Right renal cortex interstitium (tissue), 3 donors: ENCODE measurements around the gene ULBP3. TPM values are rescaled to one million over a fixed set of nuclear protein-coding genes. Genes with fewer than 3 reads are reported as not detected.

Source experiments
- DNase-seq, 3 donors: peaks; one replicate each; pipeline ENCODE4 v3.0.0-alpha.2; 2013; ENCODE audit warnings: low read depth in 3 of 3, low spot score in 2 of 3
- polyA plus RNA-seq, 3 donors: library from polyadenylated mRNA; unstranded; fragments of 120-200 nt; gene quantifications; one replicate each; pipeline ENCODE4 v1.2.1, GENCODE V29; 2013; ENCODE audit not compliant: insufficient read length in 3 of 3

Gene ULBP3
- polyA plus RNA-seq = 10 to 100 TPM in 2 of 3 donors, 1 to 10 TPM in 1; 8.1 to 12.2 (median 10.1) TPM

DNA sequence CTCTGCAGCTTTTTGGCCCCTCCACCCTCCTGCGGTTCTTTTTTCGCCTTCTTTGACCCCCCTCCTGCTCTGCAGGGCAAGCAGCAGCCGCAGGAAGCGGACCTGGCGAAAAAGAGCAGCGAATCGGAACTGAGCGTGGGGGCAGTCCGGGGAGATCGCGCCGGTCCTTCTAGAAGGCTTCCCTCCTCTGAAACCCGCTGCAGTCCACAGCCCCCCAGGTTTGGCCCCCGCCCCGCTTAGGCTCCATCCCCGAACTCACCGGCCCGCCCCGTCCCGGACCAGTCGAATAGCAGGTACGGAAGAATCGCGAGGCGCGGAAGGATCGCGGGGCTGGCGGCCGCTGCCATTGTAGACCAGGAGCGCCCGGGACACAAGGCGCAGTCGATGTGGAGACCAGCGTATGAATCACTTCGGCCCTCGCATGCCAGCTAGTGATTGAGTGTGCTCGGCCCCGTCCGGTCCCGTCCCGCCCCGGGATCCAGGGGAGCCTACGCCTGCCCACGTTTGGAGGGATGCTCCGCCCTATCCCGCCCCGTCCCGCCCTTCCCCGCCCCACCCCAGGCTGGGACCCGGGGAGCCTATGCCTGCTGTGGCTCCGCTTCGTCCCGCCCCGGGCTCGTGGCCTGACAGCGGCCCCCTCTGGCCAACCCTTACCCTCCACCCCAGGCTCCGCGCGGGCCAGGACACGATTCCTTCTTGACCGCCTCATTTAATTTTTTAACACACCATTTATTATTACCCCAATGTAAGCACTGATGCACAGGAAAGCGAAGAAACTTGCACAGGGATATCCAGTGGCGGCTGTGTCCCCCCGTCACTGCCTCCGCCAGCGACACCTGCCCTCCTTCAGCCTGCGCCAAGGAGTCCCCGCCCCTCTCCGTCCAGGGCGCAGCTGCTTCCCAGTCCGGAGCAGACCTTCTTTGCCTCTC, at the start of gene ULBP3:
Gene ULBP3, minus strand, starts transcription at position 402 of the 929 bp plus-strand sequence. Its CDS starts 55 bp downstream, at position 347.
- DNase-seq = peak; percentile 67 to 77 (median 70)

DNA sequence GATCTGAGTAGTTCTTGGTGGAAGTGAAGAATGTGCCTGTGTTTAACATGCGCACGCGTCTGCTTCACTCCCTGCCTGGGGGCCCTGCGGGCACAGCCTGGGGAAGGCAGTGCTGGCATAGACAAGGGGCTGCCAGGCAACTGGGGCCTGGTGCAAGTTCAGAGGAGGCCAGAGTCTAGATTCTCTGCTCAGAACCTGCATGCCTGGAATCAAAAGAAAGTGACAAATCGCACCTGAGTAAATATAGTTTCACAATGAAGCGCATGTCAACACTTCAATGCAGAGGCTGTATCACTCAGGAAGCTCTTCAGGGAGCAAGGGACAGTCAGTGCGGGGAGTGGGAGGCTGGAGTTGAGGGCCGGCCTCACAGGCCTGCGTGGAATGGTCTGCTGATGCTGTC, 49.7 kb upstream of the ULBP3 start:
- peak in 1 of 3 donors; percentile 3 for DNase-seq

DNA sequence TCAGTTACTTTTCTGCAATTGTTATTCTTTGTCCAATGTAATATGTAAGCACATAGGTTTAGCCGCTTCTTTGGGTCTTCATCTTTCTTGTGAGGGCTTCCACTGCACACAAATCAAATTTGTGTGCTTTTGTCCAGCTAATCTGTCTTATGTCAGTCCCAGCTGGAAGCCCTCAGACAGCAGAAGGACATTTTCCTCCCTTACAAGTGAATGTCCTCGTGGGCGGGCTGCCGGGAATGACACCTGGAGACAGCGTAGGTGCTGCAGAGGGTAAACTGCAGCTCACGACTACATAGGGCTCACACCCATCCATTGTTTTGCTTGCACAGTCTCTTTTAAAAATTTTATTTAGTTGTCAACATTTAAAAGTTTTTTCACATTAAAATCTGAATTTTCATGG, 49.3 kb upstream of the ULBP3 start:
- DNase-seq = no peak

DNA sequence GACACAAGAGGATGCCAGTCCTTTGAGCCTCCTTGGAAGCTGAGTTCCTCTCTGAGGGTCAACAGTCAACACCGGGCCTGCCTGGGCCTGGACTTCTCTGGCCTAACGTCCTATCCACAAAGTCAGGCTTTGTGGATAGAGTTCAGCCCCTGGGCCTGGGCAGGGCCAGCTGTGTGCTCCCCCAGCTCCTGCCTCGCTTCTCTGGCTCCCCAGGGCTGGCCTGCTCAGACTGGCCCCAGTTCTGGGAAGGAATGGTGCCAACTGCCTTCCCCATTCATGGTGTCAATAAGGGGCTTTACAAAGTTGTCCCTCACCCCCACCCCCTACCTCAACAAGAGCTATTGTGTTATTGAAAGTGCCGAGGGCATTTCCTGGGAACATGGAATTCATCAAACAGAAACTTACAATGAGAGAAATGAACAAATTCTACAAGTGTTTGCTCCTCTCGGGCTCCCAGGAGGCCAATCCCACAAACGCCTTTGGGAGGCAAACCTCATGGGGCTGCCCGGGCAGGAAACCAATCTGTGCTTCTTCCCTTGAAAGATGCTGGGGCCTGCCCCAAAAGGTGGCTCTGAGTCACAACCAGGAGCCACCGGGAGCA, 47.4 kb upstream of the ULBP3 start:
- no peak for DNase-seq

DNA sequence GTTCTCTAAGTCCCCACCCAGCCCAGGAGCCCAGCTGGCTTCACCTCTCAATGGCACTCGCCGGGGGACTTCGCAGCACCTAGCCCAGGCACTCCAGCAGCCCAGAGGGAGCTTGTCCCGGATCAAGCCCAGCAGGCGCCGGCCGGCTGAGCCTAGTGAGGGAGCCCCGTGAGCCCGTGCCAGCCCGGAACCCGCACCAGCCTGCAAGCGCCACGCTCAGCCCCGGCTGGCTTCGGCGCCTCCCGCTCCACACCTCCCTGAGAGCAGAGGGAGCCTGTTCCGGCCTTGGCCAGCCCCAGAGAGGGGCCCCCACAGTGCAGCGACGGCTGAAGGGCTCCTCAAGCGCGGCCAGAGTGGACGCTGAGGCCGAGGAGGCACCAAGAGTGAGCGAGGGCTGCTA, 46.8 kb upstream of the ULBP3 start:
- no peak for DNase-seq

DNA sequence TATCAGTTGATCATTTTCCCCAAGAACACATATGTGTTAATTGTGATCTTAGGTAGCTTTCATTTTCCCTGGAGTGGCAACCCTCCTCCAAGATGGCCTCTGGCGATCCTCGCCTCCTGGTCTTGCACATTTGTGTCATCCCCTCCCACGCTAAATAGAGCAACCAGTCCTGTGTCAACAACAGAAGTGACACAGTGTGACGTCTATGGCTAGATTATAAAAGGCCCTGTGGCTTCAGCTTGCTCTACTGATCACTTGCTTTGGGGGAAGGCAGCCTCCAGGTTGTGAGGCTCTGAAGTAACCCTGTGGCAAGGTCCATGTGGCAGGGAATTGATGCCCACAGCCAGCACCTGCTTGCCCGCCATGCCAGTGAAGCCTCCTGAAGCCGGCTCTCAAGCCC, 43.3 kb upstream of the ULBP3 start:
- DNase-seq = no peak

DNA sequence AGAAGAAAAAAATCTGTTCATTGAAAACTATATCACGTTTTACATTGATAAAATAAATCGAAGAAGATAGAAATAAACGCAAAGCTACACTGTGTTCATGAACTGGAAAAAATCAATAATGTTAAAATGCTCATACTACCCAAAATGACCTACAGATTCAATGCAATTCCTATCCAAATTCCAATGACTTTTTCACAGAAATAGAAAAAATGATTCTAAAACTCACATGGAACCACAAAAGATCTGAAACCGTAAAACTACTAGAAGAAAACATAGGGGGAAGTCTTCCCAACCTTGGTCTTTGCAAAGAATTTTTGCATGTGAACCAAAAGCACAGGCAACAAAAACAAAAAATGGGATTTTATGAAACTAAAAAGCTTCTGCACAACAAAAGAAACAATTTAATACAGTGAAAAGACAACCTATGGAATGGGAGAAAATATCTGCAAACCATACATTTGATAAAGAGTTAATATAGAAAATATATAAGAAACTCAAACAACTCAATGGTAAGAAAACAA, 33.9 kb upstream of the ULBP3 start:
- DNase-seq = no peak

DNA sequence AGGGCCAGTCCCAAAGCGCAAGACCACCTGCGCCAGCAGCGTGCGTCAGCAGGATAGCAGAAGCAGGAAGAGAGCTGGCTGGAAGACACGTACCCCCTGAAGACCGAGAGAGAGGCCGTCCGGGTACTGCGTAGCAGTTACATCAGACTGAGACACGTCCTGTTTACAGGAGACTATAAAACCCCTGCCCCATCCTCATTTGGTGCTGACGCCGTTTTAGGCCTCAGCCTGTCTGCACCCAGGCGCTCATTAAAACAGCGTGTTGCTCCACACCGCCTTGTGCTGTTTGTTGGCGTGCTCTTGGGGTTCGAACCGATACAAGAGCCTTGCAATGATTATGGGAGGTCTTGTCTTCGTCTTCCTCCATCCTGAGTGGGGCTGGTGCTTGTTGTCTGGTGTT, 31.8 kb upstream of the ULBP3 start:
- no peak for DNase-seq

DNA sequence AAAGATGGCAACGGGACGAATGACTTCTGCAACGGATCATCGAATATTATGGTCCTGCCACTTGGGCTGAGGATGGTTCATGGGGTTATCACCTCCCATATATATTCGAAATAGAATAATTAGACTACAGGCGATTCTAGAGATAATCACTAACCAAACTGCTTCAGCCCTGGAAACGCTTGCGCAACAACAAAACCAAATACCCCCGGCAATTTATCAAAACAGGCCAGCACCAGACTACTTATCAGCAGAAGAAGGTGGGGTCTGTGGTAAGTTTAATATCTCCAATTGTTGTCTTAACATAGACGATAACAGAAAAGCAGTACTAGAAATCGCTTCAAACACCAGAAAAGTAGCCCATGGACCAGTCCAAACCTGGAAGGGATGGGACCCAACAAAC, 31.0 kb upstream of the ULBP3 start:
- DNase-seq = no peak

DNA sequence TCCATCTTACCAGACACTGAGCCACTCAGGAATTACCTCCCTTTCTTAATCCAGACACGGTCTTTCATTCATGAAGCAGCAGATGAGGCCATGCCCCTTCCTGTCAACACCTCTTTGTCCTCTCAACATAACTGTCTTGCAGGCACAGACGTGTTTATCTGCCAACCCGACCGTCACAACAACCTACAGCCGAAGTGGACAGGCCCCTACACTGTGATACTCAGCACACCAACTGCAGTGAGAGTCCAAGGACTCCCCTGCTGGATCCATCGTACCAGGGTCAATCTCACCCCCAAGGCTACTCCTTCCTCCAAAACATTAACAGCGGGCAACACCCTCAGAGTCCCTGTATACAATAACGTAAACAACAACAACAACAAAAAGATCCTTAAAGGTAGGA, 30.6 kb upstream of the ULBP3 start:
- no peak for DNase-seq

DNA sequence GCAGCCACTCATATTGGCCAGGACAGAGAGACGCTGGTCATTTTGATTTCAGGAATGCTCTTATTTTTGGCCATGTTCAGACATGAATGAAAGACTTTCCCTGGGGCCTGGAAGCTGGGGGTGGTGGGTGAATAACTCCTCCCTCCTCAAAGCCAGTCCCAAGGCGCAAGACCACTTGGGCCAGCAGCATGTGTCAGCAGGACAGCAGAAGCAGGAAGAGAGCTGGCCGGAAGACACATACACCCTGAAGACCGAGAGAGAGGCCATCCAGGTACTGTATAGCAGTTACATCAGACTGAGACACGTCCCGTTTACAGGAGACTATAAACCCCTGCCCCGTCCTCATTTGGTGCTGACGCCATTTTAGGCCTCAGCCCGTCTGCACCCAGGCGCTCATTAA, 29.2 kb upstream of the ULBP3 start:
- DNase-seq = no peak

DNA sequence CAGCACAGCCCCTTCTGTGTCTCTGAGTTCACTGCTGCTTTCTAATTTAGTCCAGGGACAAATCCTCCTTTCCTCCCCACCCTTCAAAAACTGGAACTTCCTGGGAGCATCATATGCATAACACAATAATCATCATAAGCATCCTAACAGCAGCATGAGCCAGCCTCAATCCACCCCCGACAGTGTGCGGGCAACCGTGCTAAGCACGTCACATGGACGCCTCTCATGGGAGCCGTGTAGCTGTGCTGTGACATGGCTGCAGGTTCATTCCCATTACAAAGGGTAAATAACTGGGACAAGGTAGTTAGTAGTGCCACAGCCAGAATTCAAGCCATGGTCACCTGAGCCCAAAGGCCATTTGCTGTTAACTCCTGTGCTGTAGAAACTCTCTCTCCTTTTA, 24.5 kb upstream of the ULBP3 start:
- DNase-seq = no peak

DNA sequence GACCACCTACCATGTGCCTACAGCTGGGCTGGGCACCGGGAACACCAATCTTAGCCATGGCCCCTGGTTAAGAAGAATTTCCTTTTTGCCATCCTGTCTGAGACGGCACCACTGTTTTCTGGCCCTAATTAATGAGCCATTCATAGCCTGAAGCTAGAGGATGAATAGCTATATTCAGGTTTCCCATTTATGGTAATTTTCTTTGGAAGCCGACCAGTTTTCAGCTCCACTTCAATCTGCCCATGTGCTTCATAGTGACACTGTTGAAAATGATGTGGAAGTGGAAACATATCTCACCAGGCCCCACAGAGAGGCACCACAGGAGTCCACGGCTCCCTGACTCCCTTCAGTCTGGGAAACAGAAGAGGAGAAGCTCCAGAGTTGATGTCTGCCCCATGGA, 22.6 kb upstream of the ULBP3 start:
- no peak for DNase-seq

DNA sequence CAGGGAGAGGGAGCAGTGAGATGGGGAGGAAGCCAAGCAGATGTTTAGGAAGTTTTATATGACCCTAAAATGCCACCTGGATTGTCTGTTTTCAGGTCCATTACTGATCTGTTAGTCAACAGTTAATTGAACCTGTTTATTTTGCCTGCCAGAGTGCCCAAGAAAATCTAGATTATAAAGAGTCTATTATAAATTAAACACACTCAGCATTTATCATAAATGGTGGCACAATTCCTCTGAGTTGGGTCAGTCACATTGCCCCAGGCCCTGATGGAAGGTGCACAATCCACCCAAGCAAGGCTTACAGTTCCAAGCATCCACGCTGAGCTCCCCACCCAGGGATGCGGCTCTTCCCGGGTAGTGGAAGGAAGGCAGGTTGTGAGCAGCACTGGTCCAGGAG, 21.4 kb upstream of the ULBP3 start:
- DNase-seq = no peak

DNA sequence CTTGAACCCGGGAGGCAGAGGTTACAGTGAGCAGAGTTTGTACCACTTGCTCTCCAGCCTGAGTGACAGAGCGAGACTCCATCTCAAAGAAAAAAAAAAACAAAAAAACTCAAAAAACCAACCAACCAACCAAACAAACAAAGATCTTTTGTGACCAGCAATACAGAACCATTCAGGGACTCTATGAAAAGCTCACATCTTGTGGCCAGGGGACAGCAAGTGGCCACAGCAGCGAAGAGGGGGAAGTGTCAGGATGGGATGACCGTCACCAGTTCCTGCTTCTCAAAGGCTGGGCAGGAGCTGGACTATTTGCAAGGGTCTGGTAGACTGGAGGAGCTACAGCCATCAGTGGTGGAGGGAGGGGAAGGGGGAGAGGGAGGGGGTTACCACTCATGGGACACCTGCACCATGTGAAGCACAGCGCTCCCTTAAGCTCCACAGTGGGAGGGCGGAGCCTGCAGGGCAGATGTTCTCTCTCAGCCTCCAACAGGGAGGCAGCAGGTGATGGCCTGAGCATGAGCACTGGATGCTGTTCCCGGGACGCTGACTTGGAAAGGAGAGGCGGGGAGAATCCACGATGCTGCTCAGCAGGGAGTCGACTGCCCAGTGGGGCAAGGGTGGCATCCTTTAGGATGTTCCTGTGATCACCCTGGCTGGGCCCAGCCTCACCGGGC, 19.7 kb upstream of the ULBP3 start:
- DNase-seq = no peak

DNA sequence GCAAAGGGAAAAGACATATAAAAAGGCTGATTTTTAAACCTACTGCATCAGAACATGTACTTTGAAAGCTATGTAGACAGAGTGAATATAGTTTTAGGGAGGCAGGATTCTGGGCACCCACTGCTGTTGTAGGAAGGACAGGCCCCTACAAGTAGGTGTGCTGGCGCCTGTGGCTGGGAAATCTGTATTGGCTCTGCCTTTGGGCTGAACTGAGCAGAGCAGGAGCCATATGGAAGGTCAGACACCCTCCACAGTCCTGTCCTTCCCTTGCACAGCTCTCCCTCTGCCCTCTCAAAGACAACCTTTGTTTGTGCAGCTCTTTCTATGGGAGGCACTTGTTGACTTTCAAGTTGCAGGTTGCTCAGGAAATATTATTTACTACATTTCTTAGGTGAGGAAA, 18.4 kb upstream of the ULBP3 start:
- no peak for DNase-seq

DNA sequence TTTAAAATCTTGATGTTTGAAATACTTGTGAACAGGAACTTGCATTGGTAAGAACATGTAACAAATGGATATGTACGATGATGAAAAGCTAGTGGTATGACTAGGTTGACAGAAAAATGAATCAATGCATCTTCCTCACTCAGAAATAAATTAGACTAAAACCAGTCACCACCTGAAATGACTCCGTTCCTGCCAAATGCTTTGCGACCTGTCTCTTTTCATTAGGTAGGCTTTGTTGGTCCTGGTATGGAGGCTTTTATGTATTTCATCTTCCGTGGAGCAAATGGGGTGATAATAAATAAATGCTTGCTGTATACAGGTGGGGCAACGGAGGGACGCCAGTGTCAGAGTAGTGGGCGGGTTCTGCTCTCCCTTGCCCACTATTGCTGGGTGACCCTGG, 17.1 kb upstream of the ULBP3 start:
- DNase-seq = no peak

DNA sequence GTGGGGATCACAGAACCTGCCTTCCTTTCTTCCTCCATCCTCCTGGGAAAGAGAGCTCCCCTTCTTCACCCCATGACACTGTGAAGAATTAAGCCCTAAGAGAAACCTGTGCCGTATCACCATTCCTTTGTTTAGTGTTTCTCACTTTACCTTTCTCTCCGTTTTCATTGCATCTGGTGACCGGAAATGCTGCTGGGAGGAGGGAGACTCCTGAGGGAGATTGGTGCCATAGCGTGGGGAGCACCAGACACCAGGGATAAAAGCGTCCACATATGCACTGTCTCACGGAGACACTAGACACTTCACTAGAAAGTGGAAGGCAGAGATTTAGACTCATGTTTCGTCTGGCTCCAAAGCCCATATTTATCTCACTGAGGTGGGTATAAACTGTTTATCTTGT, 15.5 kb upstream of the ULBP3 start:
- DNase-seq = no peak

DNA sequence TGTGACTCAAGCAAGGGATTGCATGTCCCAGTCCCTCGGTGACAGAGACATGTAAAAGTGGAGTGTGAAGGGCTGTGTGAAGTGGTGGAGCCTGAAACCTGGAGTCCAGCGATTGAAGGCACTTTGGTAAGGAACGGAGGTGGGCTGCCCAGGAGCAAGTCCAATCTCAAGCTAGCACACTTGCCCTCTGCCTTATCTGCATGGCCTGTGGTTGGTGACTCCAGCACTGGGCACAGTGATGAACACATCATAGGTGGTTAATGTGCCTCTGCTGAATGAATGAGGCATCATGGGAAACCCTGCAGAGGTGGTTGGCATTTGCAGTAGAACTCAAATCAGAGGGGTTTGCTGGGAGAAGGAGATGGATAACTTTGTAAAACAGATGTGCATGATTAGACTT, 14.9 kb upstream of the ULBP3 start:
- DNase-seq = no peak

DNA sequence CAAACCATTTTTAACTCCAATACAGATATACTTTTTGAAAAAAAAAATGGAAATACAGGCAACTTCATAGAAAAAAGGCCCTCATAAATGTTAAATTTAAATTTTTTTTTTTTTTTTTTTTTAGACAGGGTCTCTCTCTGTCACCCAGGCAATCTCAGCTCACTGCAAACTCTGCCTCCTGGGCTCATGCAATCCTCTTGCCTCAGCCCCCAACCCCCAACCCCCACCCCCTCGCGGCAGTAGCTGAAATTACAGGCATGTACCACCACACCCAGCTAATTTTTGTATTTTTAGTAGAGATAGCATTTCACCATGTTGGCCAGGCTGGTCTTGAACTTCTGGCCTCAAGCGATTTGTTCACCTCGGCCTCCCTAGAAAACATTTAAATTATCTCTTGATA, 12.8 kb upstream of the ULBP3 start:
- no peak for DNase-seq

DNA sequence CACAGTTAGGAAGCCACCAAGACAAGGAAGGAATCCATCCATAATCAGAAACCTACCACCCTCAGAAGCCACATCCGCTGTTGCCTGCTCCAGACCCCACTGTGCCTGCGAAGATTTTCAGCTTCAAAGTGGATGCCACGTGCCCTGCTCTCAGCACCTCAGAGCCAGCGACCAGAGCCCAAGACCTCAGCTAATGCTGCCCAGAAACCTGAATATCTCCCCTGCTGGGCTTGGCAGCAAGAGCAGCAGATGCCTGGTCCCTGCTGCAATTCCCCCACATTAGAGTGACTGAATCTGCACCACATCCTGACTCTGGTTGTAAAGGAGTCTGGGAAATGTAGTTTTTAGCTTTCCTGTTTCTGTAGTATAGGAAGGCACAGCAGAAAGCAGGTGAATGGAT, 10.7 kb upstream of the ULBP3 start:
- no peak for DNase-seq
